ENCODE results near the gene TOP3B. TPM values are rescaled to one million over a fixed set of nuclear protein-coding genes. Genes with fewer than 3 reads are reported as not detected.

TOP3B gene
- total and polyA plus RNA-seq, 10 of the 15 experiments (the other 5 are each of a cell fraction or from before 2014, with no cell fraction given): 0.60 to 47.3 (median 33.7) TPM

DNA sequence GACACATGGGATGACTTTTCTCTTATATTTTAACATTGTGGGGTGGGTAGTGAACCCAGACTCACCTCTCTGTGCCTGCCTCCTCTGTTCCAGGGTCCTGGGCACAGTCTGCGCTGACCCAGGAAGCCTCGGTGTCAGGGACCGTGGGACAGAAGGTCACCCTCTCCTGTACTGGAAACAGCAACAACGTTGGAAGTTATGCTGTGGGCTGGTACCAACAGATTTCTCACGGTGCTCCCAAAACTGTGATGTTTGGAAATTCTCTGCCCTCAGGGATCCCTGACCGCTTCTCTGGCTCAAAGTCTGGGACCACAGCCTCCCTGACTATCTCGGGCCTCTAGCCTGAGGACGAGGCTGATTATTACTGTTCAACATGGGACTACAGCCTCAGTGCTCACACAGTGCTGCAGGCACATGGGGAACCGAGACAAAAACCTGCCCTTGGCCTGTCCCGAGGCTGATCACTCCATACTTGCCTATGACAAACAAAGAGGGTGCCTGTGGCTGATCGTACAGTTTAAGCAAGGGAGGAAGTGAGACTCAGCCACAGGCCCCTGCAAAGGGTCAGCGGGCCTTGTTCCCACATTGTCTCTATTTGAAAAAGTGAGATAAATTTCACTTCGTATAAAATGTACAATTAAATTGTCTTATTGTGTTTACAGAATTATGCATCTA, 43.7 kb upstream of the TOP3B start (continued):
- TF ChIP-seq, protein P1, sequence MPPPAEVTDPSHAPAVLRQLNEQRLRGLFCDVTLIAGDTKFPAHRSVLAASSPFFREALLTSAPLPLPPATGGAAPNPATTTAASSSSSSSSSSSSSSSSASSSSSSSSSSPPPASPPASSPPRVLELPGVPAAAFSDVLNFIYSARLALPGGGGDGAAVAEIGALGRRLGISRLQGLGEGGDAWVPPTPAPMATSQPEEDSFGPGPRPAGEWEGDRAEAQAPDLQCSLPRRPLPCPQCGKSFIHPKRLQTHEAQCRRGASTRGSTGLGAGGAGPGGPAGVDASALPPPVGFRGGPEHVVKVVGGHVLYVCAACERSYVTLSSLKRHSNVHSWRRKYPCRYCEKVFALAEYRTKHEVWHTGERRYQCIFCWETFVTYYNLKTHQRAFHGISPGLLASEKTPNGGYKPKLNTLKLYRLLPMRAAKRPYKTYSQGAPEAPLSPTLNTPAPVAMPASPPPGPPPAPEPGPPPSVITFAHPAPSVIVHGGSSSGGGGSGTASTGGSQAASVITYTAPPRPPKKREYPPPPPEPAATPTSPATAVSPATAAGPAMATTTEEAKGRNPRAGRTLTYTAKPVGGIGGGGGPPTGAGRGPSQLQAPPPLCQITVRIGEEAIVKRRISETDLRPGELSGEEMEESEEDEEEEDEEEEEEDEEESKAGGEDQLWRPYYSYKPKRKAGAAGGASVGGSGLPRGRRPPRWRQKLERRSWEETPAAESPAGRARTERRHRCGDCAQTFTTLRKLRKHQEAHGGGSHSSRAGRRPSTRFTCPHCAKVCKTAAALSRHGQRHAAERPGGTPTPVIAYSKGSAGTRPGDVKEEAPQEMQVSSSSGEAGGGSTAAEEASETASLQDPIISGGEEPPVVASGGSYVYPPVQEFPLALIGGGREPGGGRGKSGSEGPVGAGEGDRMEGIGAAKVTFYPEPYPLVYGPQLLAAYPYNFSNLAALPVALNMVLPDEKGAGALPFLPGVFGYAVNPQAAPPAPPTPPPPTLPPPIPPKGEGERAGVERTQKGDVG (CRISPR knock-in tag; IDR thresholded peaks at IDR 0.05): no peak
- TF ChIP-seq CEBPB (IDR thresholded peaks at IDR 0.05; ENCODE audit: borderline replicate concordance in 1 of 2, low read depth in 2 of 2, low read length in 2 of 2) (no peak), CHD2 (IDR thresholded peaks at IDR 0.05; ENCODE audit: borderline replicate concordance, low read depth, low read length) (no peak), SMC3 (IDR thresholded peaks at IDR 0.05; ENCODE audit: borderline replicate concordance, low read length) (no peak), E2F8 (IDR thresholded peaks at IDR 0.05; ENCODE audit: low read depth, partially characterized antibody) (no peak), LARP7 (IDR thresholded peaks at IDR 0.05) (0 out of 2 replicates have a peak, but pooled peaks have one; percentile 20), JUND (IDR thresholded peaks at IDR 0.05; ENCODE audit: low read depth, low read length) (no peak), POLR2AphosphoS2 (IDR thresholded peaks at IDR 0.05; ENCODE audit: low read depth, low read length) (no peak), PRDM15 (CRISPR knock-in tag; IDR thresholded peaks at IDR 0.05) (no peak), HDAC2 (IDR thresholded peaks at IDR 0.05) (no peak), POLR2A (IDR thresholded peaks at IDR 0.05; ENCODE audit: low read depth, low read length) (peak; percentile 66), SRF (IDR thresholded peaks at IDR 0.05; ENCODE audit: low read depth in 2 of 2, low read length in 2 of 2) (no peak), SPI1 (IDR thresholded peaks at IDR 0.05; ENCODE audit: borderline replicate concordance, insufficient read depth, low read depth, low read length) (peak; percentile 98), DPF2 (IDR thresholded peaks at IDR 0.05) (peak; percentile 89)
- TF ChIP-seq, protein P2, sequence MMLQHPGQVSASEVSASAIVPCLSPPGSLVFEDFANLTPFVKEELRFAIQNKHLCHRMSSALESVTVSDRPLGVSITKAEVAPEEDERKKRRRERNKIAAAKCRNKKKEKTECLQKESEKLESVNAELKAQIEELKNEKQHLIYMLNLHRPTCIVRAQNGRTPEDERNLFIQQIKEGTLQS (IDR thresholded peaks at IDR 0.05; ENCODE audit: borderline replicate concordance, extremely low read depth, low read depth, low read length): no peak
- TF ChIP-seq, protein P3, sequence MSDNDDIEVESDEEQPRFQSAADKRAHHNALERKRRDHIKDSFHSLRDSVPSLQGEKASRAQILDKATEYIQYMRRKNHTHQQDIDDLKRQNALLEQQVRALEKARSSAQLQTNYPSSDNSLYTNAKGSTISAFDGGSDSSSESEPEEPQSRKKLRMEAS (IDR thresholded peaks at IDR 0.05; ENCODE audit: low read depth, low read length): peak; percentile 50; the same call in 1 of the 2 replicates
